Muscle of leg (tissue), 11 donors: Measurements from ENCODE around the gene SIL1. TPM values are rescaled to one million over a fixed set of nuclear protein-coding genes. Genes with fewer than 3 reads are reported as not detected.
A peak's percentile ranks its signal among the peaks of the same experiment; 100 is the strongest.

Experiments
- DNase-seq: peaks from one replicate; pipeline ENCODE4 v3.0.0; 2013
- H3K27ac ChIP-seq: one replicate; pipeline ENCODE4 v1.5.1; 2013; ENCODE audit warnings: mild to moderate bottlenecking, low read length, control low read depth
- H3K27me3 ChIP-seq: one replicate; pipeline ENCODE4 v1.6.1; 2013; ENCODE audit warnings: low read length; ENCODE audit not compliant: control insufficient read depth, insufficient read depth
- H3K36me3 ChIP-seq: one replicate; pipeline ENCODE4 v1.6.1; 2013; ENCODE audit warnings: low read length; ENCODE audit not compliant: control insufficient read depth, insufficient read depth
- H3K4me1 ChIP-seq: one replicate; pipeline ENCODE4 v1.6.1; 2013; ENCODE audit warnings: low read length; ENCODE audit not compliant: control insufficient read depth, insufficient read depth
- H3K4me3 ChIP-seq: one replicate; pipeline ENCODE4 v1.5.1; 2013; ENCODE audit warnings: low read length, control low read depth
- H3K9me3 ChIP-seq: replicated peaks from 2 replicates; pipeline ENCODE4 v1.6.1; 2013; ENCODE audit warnings: low read depth, low read length; ENCODE audit not compliant: control insufficient read depth
- WGBS: methylation state at CpG from one replicate; pipeline ENCODE4 v1.1.5; 2013; ENCODE audit warnings: missing lambda C conversion rate; ENCODE audit not compliant: insufficient coverage; 5-methylcytosine and 5-hydroxymethylcytosine counted together
- polyA plus RNA-seq, 8 donors: library from polyadenylated mRNA; unstranded; fragments of 120-200 nt; gene quantifications; one replicate each; pipeline versions ENCODE4 v1.2.1 to v1.2.3, GENCODE V29; 2013; ENCODE audit warnings: inconsistent platforms in 1 of 8, low replicate concordance in 1 of 8; ENCODE audit not compliant: insufficient read length in 8 of 8, insufficient read depth in 1 of 8
- total RNA-seq: library from RNA; stranded (reverse); fragments of 120-200 nt; gene quantifications from one replicate; pipeline ENCODE4 v1.2.4, GENCODE V29; 2013

Gene SIL1
- total and polyA plus RNA-seq, 9 donors = 20.0 to 34.7 (median 26.4) TPM

DNA sequence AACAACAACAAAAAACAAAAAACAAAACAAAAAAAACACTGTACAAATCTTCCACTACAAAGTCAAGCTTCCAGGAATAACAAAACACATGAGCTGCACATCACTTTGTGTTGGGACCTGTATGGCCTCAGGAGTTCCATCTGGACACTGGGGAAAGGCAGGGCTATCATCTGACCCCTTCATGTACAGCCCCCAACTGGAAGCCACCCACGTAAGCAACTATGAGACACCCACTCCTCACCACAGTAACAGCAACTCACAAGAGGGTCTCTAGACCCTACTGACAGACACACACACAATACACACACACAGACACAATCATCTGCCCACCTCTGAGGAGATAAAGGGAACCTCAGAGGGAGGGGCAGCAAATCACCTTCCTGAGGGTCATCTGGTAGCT, 241.4 kb downstream of the SIL1 start:
- DNase-seq = no peak
- WGBS = 100% methylated on average over 1 of the region's 1 CpG

DNA sequence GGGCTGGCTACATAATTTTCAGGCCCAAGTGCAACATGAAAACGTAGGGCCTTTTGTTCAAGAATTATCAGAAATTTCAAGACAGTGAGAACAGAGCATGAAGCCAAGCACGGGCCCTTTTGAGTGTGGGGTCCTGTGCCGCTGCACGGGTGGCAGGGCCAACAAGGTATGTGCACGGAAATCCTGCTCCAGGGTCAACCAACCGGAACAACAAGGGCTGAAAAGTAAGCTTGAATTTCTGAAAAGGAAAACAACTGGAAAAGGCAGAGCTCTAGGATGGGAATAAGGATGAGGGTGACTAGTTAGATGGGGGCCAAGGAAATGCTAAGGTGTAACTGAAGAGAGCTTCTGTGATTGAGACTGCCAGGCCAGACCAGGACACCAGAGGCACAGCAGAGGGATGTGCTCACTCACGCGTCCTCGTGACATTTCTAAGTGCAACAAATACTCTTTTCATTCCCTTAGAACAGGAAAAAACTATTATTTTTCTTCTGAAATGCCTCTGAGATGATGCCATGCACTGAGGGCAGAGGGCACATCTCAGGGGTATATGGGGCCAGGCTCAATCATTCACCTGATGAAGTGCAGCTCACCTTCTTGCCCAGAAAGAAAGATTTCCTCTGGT, 242.4 kb downstream of the SIL1 start:
- Histone ChIP-seq H3K27ac (peak overlapping the region; percentile 90), H3K4me1 (peaks cover 56% of the 10 kb centered on the region), H3K9me3 (no peaks in the 10 kb centered on the region), H3K36me3 (peaks cover 4% of the 10 kb centered on the region), H3K27me3 (no peaks in the 10 kb centered on the region), H3K4me3 (no peak overlapping the region)
- 72% methylated on average over 9 of the region's 9 CpGs for WGBS
- DNase-seq = no peak

More for the DNA sequence above, 241.4 kb downstream of the SIL1 start:
- Histone ChIP-seq H3K36me3 (no peaks in the 10 kb centered on the region), H3K27me3 (no peaks in the 10 kb centered on the region), H3K9me3 (no peaks in the 10 kb centered on the region), H3K4me3 (no peak overlapping the region), H3K4me1 (peaks cover 46% of the 10 kb centered on the region), H3K27ac (no peak overlapping the region)

DNA sequence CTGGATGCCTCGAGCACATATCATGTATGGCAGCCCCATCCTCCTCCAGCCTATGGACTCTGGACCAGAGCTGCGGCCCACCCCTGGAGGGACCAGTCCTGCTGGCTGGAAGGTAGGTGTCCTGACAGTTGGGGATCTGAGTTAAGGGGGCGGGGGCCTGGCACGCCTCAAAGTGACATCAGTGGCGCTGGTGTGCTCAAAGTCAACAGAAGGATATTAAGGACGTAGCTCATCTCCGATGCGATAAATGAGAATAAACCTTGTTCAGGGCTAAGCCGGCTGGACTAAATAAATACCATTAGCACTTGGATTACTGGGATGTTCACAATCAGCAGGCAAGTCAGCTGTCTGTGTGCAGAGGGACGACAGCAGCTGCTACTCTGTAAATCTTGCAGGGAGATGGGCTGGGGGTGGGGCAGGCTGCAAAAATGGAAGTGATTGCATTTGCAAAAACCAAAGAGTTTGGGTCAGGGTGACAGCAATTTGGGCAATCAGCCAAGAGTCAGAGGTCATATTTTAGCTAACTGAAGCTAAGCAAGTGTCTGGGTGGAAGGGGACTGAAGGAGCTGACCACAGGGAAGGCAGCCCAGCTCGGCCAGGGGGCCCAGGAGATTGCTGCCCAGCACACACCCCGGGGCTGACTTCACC, 243.0 kb downstream of the SIL1 start:
- H3K27ac ChIP-seq = peak overlapping the region; percentile 90
- 52% methylated on average over 11 of the region's 12 CpGs for WGBS
- peak; percentile 87 for DNase-seq

GRCh38 chr5:138954257-138955012, 243.7 kb downstream of the SIL1 start:
- H3K36me3 ChIP-seq = peaks cover 4% of the 10 kb centered on the region
- no peak for DNase-seq
- H3K27ac ChIP-seq = peak overlapping the region; percentile 90
- H3K9me3 ChIP-seq = no peaks in the 10 kb centered on the region
- WGBS = 94% methylated on average over 4 of the region's 4 CpGs
- H3K27me3 ChIP-seq = no peaks in the 10 kb centered on the region
- H3K4me3 ChIP-seq = no peak overlapping the region
- H3K4me1 ChIP-seq = peaks cover 68% of the 10 kb centered on the region

More for the DNA sequence above, 243.0 kb downstream of the SIL1 start:
- H3K4me3 ChIP-seq = no peak overlapping the region
- H3K4me1 ChIP-seq = peaks cover 62% of the 10 kb centered on the region
- no peaks in the 10 kb centered on the region for H3K27me3 ChIP-seq
- H3K36me3 ChIP-seq = peaks cover 4% of the 10 kb centered on the region
- no peaks in the 10 kb centered on the region for H3K9me3 ChIP-seq

DNA sequence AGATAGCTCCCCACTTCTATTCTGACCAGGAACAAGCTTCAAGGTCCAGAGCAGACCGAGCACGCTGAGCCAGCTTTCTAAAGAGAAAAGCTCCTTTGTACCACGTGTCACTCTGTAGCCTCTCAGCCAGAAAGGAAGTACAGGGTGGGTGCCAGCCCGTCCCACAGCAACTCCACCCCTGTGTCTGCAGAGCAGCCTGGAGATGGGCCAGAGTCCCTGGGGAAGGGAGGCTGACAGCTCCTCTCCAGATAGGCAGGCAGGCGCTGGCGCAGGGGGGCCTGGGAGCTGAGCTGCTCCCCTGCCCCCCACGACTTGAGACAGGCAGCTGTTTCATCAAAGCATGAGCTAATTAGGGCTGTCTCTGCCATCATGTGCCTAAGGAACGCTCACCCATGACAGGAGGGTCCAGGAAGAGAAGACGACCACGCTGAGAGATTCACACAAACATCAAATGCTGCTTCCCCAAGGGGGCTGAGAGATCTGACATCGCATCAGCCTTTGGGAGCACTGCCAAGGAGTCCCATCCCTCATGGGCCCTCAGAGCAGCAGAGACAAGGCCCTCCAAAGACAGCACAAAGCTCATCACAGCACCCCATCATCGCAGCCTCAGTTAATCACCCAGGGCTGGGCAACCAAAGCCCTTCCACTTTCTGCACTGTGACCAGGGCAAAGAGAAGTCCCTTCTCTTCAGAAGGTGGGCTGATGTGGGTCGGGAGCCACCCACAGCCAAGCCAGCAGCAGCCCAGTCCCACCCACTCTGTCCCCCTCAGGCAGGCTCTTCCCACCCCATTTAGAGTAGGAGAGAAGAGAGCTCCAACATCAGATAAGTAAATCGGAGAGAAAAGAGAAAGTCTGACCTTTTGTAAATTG, 244.5 kb downstream of the SIL1 start:
- 43% methylated on average over 10 of the region's 14 CpGs for WGBS
- DNase-seq = peak; percentile 88
- H3K36me3 ChIP-seq = peaks cover 4% of the 10 kb centered on the region
- no peaks in the 10 kb centered on the region for H3K9me3 ChIP-seq
- H3K4me1 ChIP-seq = peaks cover 75% of the 10 kb centered on the region
- H3K4me3 ChIP-seq = no peak overlapping the region
- H3K27me3 ChIP-seq = no peaks in the 10 kb centered on the region
- H3K27ac ChIP-seq = peak overlapping the region; percentile 90

DNA sequence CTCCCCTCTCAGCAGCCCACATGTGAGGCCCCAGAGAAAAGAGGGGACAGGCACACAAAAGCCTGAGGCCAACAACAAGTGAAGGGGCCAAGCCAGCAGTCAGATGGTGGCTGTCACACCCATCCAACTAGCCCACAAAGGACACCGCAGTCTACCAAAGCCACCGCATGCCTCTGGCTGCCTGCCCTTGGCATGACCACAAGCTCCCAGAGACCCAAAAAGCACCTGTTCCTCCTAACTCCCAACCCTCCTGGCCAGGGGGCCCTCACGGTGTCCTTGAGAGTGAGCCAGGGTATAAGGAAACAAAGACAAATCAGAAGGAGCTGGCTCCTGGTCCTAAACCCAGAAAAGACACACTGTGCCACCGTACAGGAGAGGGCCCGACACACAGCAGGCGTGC, 245.2 kb downstream of the SIL1 start:
- Histone ChIP-seq H3K27ac (peak overlapping the region; percentile 90), H3K4me1 (peaks cover 80% of the 10 kb centered on the region), H3K36me3 (peaks cover 6% of the 10 kb centered on the region), H3K27me3 (no peaks in the 10 kb centered on the region), H3K9me3 (no peaks in the 10 kb centered on the region), H3K4me3 (no peak overlapping the region)
- peak; percentile 67 for DNase-seq
- 52% methylated on average over 6 of the region's 6 CpGs for WGBS

DNA sequence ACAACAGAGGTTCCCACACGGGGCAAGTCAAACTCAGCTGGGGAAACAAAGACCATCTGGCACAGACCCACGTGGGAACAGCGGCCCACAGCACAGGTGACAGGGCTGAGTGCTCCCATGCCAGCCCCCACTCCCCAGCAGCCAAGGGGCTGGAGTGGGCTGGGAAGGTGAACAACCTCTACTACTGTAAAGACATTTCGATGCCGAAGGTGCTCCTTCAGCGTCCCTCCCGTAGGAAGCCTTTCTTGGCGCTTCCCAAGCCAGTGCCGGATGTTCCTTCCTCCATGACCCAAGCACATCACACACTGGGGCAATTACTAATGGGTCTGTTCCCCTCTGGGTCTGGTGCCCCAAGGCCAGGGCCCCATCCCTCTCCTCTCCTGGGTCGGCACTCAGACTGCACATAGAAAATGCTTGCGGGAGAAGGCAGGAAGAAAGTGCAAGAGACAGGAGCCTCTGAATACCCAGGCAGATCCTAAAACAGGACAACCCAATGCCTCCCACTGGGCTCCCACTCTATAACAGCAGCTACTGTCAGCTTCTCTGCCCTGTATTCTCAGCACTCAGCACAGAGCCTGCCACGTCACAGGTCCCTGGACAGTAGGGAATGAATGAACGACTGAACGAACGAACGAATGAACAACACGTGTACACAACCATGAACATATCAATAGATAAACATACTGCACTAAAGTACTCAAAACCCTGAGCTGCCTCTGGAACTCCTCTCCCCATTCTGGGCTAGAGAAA, 246.0 kb downstream of the SIL1 start:
- H3K27ac ChIP-seq = peak overlapping the region; percentile 90
- no peaks in the 10 kb centered on the region for H3K27me3 ChIP-seq
- H3K36me3 ChIP-seq = peaks cover 14% of the 10 kb centered on the region
- no peaks in the 10 kb centered on the region for H3K9me3 ChIP-seq
- no peak overlapping the region for H3K4me3 ChIP-seq
- no peak for DNase-seq
- peaks cover 80% of the 10 kb centered on the region for H3K4me1 ChIP-seq
- whole genome bisulfite sequencing = 87% methylated on average over 11 of the region's 17 CpGs

DNA sequence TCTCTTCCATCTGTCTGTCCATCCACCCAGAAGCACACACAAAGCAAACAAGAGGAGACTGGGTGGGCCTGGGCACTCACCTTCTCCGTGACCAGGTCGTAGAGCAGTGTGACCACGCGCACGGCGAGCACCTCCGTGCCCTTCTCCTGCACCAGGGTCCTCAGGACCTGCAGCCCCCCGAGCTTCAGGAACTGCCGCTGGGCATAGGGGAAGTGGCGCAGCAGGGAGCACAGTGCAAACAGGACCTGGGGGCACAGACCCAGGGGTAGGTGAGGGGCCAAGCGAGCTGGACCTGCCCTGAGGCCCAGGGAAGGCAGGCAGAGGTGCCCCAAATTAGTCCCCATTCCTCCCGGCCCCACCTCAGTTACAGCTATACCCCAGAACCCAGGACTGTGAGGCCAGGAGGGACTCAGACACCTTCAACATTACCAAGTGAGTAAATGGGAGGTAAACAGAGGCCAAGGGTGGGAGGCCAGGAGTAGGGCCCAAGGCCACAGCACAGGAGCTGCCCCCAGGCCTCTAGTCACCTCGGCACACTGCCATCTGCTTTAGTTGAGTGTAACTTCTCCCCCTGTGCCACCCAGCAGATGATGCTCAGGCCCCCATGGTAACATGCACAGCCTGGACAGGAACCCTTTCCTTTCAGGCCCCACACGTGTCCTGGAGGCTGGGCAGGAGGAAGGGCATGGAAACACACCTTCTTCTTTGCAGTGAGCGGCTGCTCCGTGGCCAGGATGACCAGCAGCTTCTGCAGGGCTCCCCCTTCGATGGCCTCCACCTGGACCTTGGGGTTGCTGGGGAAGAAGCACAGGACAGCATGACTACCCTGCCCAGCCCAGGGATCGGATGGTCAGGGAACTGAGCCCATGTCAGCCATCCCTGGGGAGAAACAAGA, 246.8 kb downstream of the SIL1 start:
- DNase-seq = no peak
- peaks cover 83% of the 10 kb centered on the region for H3K4me1 ChIP-seq
- H3K9me3 ChIP-seq = no peaks in the 10 kb centered on the region
- H3K27ac ChIP-seq = peak overlapping the region; percentile 90
- peaks cover 22% of the 10 kb centered on the region for H3K36me3 ChIP-seq
- H3K27me3 ChIP-seq = no peaks in the 10 kb centered on the region
- H3K4me3 ChIP-seq = no peak overlapping the region
- 88% methylated on average over 16 of the region's 18 CpGs for WGBS
